ENCODE results near the gene KDM6B. TPM values are rescaled to one million over a fixed set of nuclear protein-coding genes. Genes with fewer than 3 reads are reported as not detected.

KDM6B gene
- total RNA-seq, 1 donor from 2014 or later = 96.3 TPM

DNA sequence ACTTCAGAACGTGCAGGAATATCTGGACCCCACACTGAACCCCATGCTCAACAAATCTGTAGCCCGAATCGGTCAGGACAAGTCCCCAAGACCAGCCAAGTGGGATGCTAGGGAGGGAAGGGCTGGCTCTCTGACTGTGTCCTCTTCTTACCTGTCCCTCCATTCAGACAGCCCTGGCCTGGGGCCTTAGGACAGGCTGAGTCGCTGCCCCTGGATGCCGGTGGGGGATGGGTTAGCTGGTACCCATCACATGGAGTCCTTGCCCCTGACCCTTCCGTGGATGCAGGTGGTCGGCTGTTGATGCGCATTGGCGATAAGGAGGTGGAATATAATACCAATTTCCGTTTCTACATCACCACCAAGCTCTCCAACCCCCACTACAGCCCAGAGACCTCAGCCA, 16.0 kb upstream of the KDM6B start:
- peaks cover 4% of the 10 kb centered on the region for H3K27me3 Mint-ChIP-seq (ENCODE audit: low read depth)
- TF ChIP-seq, protein P1, sequence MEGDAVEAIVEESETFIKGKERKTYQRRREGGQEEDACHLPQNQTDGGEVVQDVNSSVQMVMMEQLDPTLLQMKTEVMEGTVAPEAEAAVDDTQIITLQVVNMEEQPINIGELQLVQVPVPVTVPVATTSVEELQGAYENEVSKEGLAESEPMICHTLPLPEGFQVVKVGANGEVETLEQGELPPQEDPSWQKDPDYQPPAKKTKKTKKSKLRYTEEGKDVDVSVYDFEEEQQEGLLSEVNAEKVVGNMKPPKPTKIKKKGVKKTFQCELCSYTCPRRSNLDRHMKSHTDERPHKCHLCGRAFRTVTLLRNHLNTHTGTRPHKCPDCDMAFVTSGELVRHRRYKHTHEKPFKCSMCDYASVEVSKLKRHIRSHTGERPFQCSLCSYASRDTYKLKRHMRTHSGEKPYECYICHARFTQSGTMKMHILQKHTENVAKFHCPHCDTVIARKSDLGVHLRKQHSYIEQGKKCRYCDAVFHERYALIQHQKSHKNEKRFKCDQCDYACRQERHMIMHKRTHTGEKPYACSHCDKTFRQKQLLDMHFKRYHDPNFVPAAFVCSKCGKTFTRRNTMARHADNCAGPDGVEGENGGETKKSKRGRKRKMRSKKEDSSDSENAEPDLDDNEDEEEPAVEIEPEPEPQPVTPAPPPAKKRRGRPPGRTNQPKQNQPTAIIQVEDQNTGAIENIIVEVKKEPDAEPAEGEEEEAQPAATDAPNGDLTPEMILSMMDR (IDR thresholded peaks at IDR 0.05; ENCODE audit: unreplicated experiment) = no peak
- no peak for DNase-seq (ENCODE audit: low spot score in 2 of 2, unreplicated experiment in 2 of 2)
- no peaks in the 10 kb centered on the region for H3K36me3 Mint-ChIP-seq
- no peak overlapping the region for H3K27ac Mint-ChIP-seq
- H3K4me3 Mint-ChIP-seq = no peak overlapping the region
- H3K9me3 Mint-ChIP-seq = no peaks in the 10 kb centered on the region
- peaks cover 10% of the 10 kb centered on the region for H3K4me1 Mint-ChIP-seq

DNA sequence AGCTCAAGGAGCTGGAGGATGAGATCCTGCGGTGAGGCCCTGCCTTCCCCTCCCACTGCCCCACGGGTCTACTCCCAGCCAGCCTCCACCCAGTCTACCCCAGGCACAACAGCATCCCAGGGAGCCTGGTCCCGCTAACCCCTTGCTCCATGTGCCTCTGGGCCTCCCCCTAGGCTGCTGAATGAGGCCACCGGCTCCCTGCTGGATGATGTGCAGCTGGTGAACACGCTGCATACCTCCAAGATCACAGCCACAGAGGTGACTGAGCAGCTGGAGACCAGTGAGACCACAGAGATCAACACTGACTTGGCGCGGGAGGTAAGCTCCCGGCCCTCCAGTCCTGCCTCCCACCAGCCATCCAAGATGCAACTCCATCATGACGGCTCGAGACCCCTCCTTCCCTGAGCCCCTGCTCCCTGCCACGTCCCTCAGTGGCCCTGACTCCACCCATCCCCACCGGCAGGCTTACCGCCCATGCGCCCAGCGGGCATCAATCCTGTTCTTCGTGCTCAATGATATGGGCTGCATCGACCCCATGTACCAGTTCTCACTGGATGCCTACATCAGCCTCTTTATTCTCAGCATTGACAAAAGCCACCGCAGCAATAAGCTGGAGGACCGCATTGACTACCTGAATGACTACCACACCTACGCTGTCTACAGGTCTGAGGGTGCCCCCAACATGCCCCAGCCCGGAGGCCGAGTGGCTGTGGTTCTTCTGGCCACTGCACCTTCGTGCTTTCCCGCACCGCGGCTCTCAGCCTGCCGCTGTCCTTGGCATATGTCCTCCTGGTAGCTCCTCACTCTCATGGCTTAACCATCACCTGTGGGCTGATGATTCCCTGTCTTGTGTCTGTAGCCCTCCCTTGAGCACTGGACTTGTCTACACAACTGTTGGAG, 15.0 kb upstream of the KDM6B start:
- peaks cover 9% of the 10 kb centered on the region for H3K27me3 Mint-ChIP-seq (ENCODE audit: low read depth)
- no peak overlapping the region for H3K27ac Mint-ChIP-seq
- no peak for DNase-seq (ENCODE audit: low spot score in 2 of 2, unreplicated experiment in 2 of 2)
- H3K9me3 Mint-ChIP-seq = no peaks in the 10 kb centered on the region
- peaks cover 10% of the 10 kb centered on the region for H3K4me1 Mint-ChIP-seq
- H3K36me3 Mint-ChIP-seq = no peaks in the 10 kb centered on the region
- TF ChIP-seq, protein P1 (IDR thresholded peaks at IDR 0.05; ENCODE audit: unreplicated experiment) = no peak
- H3K4me3 Mint-ChIP-seq = no peak overlapping the region

DNA sequence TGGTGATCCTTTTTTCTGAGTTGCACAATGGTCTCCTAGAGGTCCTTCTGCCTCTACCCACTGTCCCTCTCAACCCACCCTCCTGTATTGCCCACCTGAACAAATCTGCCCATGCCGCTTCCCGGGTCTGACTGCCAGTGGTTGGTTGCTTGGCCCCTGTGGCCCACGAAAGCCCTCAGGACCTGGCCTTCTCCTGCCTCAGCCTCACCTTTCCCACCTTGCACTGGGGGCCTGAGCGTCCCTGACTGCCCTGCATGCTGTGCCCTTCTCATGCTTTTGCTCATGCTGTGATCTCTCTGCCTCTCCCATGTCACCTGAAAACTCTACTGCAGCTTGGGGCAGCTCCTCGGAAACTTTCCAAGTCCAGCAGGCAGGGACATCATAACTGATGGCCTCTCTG, 13.8 kb upstream of the KDM6B start:
- H3K27me3 Mint-ChIP-seq (ENCODE audit: low read depth) = peaks cover 16% of the 10 kb centered on the region
- no peaks in the 10 kb centered on the region for H3K36me3 Mint-ChIP-seq
- no peak for DNase-seq (ENCODE audit: low spot score in 2 of 2, unreplicated experiment in 2 of 2)
- TF ChIP-seq, protein P1 (IDR thresholded peaks at IDR 0.05; ENCODE audit: unreplicated experiment) = no peak
- H3K9me3 Mint-ChIP-seq = no peaks in the 10 kb centered on the region
- H3K27ac Mint-ChIP-seq = no peak overlapping the region
- peaks cover 13% of the 10 kb centered on the region for H3K4me1 Mint-ChIP-seq
- H3K4me3 Mint-ChIP-seq = no peak overlapping the region

DNA sequence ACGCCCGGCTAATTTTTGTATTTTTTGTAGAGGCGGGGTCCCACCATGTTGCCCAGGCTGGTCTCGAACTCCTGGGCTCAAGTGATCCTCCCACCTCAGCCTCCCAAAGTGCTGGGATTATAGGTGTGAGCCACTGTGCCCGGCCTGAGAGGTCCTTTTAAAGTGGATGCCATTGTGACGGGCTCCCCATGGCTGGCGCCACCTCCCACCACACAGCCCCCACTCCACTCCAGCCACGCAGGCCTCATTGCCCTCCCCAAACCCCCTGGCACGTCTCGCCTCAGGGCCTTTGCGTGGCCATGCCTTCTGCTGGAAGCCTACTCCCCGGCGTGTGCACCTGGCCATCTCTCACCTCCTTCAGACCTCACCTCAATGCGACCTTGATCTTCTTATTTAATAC, 11.9 kb upstream of the KDM6B start:
- Mint-ChIP-seq H3K9me3 (no peaks in the 10 kb centered on the region), H3K27me3 (ENCODE audit: low read depth) (peaks cover 18% of the 10 kb centered on the region), H3K36me3 (no peaks in the 10 kb centered on the region), H3K27ac (no peak overlapping the region), H3K4me3 (no peak overlapping the region), H3K4me1 (peaks cover 10% of the 10 kb centered on the region)
- TF ChIP-seq, protein P1 (IDR thresholded peaks at IDR 0.05; ENCODE audit: unreplicated experiment) = no peak
- DNase-seq (ENCODE audit: low spot score in 2 of 2, unreplicated experiment in 2 of 2) = no peak

DNA sequence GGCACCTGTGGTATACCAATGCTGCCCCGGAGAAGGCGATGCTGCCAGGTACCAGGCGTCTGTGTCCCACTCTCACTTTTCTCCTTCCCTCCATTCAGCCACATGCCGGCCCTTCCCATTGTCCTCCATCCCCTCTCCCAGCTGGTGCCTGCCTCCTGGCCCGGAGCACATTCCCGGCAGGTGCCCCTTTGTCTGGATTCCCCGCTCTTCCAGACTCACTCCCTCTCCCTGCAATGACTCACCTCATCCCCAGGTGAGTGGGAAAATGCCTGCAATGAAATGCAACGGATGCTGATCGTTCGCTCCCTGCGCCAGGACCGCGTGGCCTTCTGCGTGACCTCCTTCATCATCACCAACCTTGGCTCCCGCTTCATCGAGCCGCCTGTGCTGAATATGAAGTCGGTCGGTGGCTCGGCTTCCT, 10.4 kb upstream of the KDM6B start:
- peaks cover 8% of the 10 kb centered on the region for H3K4me1 Mint-ChIP-seq
- no peak overlapping the region for H3K27ac Mint-ChIP-seq

More for the DNA sequence above, 10.4 kb upstream of the KDM6B start:
- DNase-seq (ENCODE audit: low spot score in 2 of 2, unreplicated experiment in 2 of 2) = no peak
- H3K4me3 Mint-ChIP-seq = no peak overlapping the region
- TF ChIP-seq, protein P1 (IDR thresholded peaks at IDR 0.05; ENCODE audit: unreplicated experiment) = no peak
- H3K9me3 Mint-ChIP-seq = no peaks in the 10 kb centered on the region
- H3K36me3 Mint-ChIP-seq = no peaks in the 10 kb centered on the region
- peaks cover 21% of the 10 kb centered on the region for H3K27me3 Mint-ChIP-seq (ENCODE audit: low read depth)
